Measurements from ENCODE around the gene RPS15. TPM values are rescaled to one million over a fixed set of nuclear protein-coding genes. Genes with fewer than 3 reads are reported as not detected.

The RPS15 gene
- total RNA-seq, 4 donors from 2014 or later = 1,297 to 2,978 (median 2,171) TPM

- Histone ChIP-seq H3K9me3 (no peaks in the 10 kb centered on the region), H3K4me3 (no peak overlapping the region), H3K36me3 (peaks cover 51 to 77% (median 75%) of the 10 kb centered on the region in 4 donors), H3K27me3 (no peaks in the 10 kb centered on the region), H3K4me1 (peaks cover 28 to 40% (median 32%) of the 10 kb centered on the region in 4 donors), H3K27ac (replicated peaks in 1 of 4) (no peak overlapping the region)
- intact Hi-C loops (cut with DNase I) = no loop called here
- DNase-seq (ENCODE audit: extremely low spot score) = no peak
- TF ChIP-seq CTCF (IDR thresholded peaks at IDR 0.05) (no peak), POLR2AphosphoS5 (IDR thresholded peaks at IDR 0.05) (no peak), EP300 (IDR thresholded peaks at IDR 0.05) (no peak), POLR2A (IDR thresholded peaks at IDR 0.05; ENCODE audit: low read depth) (no peak)
- 93% methylated on average over 15 of the region's 15 CpGs for WGBS
Measured at GRCh38 chr19:1392407-1392806, 45.8 kb upstream of the RPS15 start.

DNA sequence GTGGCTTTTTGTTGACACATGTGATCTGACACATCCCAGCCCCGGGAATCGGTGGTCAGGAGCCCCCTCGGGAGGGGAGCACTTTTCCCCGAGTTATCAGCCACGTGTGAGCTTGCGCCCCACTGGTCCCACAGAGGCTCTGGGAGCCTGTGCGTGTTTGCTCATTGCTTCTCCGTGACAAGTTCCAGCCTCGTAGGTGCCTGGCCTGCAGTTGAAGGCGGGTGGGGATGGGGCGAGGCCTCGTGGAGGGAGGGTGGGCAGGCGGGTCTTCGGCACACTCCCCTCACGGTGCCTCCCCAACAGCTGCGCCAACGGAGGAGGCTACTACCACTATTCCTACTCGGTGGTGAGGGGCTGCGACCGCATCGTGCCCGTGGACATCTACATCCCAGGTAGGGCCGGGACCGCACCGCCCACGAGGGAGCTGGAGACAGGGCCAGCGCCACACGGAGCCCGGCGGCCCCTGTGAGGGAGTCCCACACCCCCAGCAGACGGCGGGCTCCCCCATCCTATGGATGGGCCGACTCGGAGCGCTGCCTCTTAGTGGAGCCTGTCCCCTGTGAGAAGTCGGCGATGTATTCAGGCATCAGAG, 45.2 kb upstream of the RPS15 start:
- Histone ChIP-seq H3K27me3 (no peaks in the 10 kb centered on the region), H3K27ac (replicated peaks in 1 of 4) (no peak overlapping the region), H3K36me3 (peaks cover 49 to 76% (median 71%) of the 10 kb centered on the region in 4 donors), H3K9me3 (no peaks in the 10 kb centered on the region), H3K4me3 (no peak overlapping the region), H3K4me1 (peaks cover 22 to 34% (median 28%) of the 10 kb centered on the region in 4 donors)
- no peak for DNase-seq (ENCODE audit: extremely low spot score)
- intact Hi-C loops (cut with DNase I) = no loop called here
- 91% methylated on average over 11 of the region's 37 CpGs for WGBS
- TF ChIP-seq POLR2A (IDR thresholded peaks at IDR 0.05; ENCODE audit: low read depth) (no peak), CTCF (IDR thresholded peaks at IDR 0.05) (no peak), EP300 (IDR thresholded peaks at IDR 0.05) (no peak), POLR2AphosphoS5 (IDR thresholded peaks at IDR 0.05) (no peak)

- peaks cover 21 to 29% (median 25%) of the 10 kb centered on the region in 4 donors for H3K4me1 ChIP-seq
- DNase-seq (ENCODE audit: extremely low spot score) = no peak
- no peaks in the 10 kb centered on the region for H3K27me3 ChIP-seq
- H3K27ac ChIP-seq (replicated peaks in 1 of 4) = no peak overlapping the region
- intact Hi-C loops (cut with DNase I) = no loop called here
- peaks cover 41 to 69% (median 63%) of the 10 kb centered on the region in 4 donors for H3K36me3 ChIP-seq
- TF ChIP-seq EP300 (IDR thresholded peaks at IDR 0.05) (no peak), POLR2AphosphoS5 (IDR thresholded peaks at IDR 0.05) (no peak)
- WGBS = 84% methylated on average over 16 of the region's 17 CpGs
- H3K4me3 ChIP-seq = no peak overlapping the region
- no peaks in the 10 kb centered on the region for H3K9me3 ChIP-seq
Measured at GRCh38 chr19:1393841-1394240, 44.4 kb upstream of the RPS15 start.

- no peaks in the 10 kb centered on the region for H3K27me3 ChIP-seq
- H3K36me3 ChIP-seq = peaks cover 34 to 62% (median 56%) of the 10 kb centered on the region in 4 donors
- TF ChIP-seq POLR2AphosphoS5 (IDR thresholded peaks at IDR 0.05) = no peak
- H3K4me3 ChIP-seq = no peak overlapping the region
- 68% methylated on average over 22 of the region's 43 CpGs for WGBS
- H3K27ac ChIP-seq (replicated peaks in 1 of 4) = no peak overlapping the region
- H3K9me3 ChIP-seq = no peaks in the 10 kb centered on the region
- intact Hi-C loops (cut with DNase I) = no loop called here
- H3K4me1 ChIP-seq = peaks cover 21 to 30% (median 26%) of the 10 kb centered on the region in 4 donors
- DNase-seq (ENCODE audit: extremely low spot score) = no peak
Measured at GRCh38 chr19:1394252-1395193, 43.7 kb upstream of the RPS15 start.

DNA sequence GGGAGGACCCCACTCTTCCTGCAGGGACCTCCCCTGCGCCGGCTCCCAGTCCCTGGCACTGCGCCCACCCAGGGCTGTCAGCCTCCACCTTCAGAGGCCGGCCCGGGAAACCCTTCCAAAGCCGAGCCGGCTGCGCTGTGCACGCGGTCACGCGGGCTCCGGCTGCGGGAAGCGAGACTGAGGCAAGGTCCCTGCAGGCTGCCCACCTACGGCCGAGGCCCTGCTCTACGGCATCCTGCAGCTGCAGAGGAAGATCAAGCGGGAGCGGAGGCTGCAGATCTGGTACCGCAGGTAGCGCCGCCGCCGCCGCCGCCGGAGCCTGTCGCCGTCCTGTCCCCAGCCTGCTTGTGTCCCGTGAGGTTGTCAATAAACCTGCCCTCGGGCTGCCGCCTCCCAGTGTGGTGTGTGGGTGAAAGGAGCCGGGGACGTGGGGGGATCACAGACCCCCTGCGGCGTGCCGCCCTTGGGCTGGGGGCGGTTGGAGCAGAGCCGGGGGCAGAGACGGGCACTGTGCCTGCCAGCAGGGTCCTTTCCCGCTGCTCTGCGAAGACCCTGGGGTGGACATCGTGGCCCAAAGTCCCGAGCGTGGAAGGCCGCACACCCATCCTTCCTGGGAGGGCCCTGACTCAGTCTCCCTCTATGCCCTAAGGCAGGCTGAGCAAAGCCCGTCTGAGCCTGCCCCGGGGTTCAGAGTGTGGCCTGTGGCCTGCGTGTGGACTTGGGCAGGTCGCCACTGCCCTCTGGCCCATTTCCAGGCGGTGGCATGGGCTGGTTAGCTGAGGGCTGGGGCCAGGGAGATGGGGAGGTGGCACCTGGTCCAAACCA, 42.8 kb upstream of the RPS15 start:
- no peaks in the 10 kb centered on the region for H3K9me3 ChIP-seq
- no peak overlapping the region for H3K4me3 ChIP-seq
- no peak overlapping the region for H3K27ac ChIP-seq (replicated peaks in 1 of 4)
- H3K36me3 ChIP-seq = peaks cover 31 to 53% (median 49%) of the 10 kb centered on the region in 4 donors
- intact Hi-C loops (cut with DNase I) = no loop called here
- TF ChIP-seq POLR2AphosphoS5 (IDR thresholded peaks at IDR 0.05) (no peak), CTCF (IDR thresholded peaks at IDR 0.05) (no peak), POLR2A (IDR thresholded peaks at IDR 0.05; ENCODE audit: low read depth) (no peak), EP300 (IDR thresholded peaks at IDR 0.05) (no peak)
- 86% methylated on average over 33 of the region's 52 CpGs for WGBS
- DNase-seq (ENCODE audit: extremely low spot score) = no peak
- no peaks in the 10 kb centered on the region for H3K27me3 ChIP-seq
- peaks cover 24 to 38% (median 32%) of the 10 kb centered on the region in 4 donors for H3K4me1 ChIP-seq

All from esophagus muscularis mucosa (tissue), 4 donors.